ENCODE measurements around the gene TRAK2. TPM values are rescaled to one million over a fixed set of nuclear protein-coding genes. Genes with fewer than 3 reads are reported as not detected.
A peak's percentile ranks its signal among the peaks of the same experiment; 100 is the strongest.

Gene TRAK2
- total and polyA plus RNA-seq, 4 experiments from 2014 or later: 25.2 to 47.3 (median 43.7) TPM

DNA sequence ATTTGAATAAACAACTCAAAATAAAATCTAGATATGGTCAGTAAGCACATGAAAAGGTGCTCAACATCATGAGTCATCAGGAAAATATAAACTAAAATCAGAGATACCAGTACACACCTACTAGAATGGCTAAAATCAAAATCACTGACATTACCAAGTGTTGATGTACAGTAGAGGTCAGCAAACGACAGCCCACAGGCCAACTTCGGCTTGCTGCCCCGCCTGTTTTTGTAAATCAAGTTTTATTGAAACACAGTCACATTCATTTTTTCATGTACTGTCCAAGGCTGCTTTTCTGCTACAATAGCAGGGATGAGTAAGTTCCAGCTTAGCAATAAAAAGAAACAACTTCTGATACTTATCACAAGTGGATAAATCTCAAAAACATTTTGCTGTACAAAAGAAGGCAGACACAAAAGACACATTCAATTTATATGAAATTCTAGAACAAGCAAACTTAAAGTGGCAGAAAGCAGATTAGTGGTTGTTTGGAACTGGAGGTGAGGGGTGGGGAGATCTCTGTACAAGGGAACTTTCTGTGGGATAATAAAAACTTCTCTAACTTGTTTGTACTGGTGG, 32.1 kb downstream of the TRAK2 start:
- H3K36me3 Mint-ChIP-seq: peaks cover 2 to 15% of the 10 kb centered on the region in 2 donors
- no peaks in the 10 kb centered on the region for H3K27me3 Mint-ChIP-seq
- H3K9me3 ChIP-seq (ENCODE audit: control insufficient read depth in 1 of 2, low read length in 2 of 2): no peaks in the 10 kb centered on the region
- peak overlapping the region; percentile 31 to 91 (median 77) for H3K27ac Mint-ChIP-seq
- intact Hi-C loops (cut with micrococcal nuclease): no loop called here
- H3K4me1 ChIP-seq (ENCODE audit: insufficient read depth, low read length): peaks cover 57% of the 10 kb centered on the region
- DNase-seq: no peak
- POLR2A ChIA-PET (ENCODE audit: partially characterized antibody): no interaction called here
- H3K36me3 ChIP-seq (ENCODE audit: insufficient read depth, low read length): no peaks in the 10 kb centered on the region
- H3K4me3 Mint-ChIP-seq: no peak overlapping the region
- H3K4me3 ChIP-seq (ENCODE audit: low read length in 2 of 2): no peak overlapping the region
- H3K27me3 ChIP-seq (ENCODE audit: insufficient read depth, low read length): no peaks in the 10 kb centered on the region
- H3K9me3 Mint-ChIP-seq: no peaks in the 10 kb centered on the region
- CTCF ChIA-PET (ENCODE audit: partially characterized antibody): no interaction called here
- no peak overlapping the region for H3K27ac ChIP-seq (ENCODE audit: low read depth, low read length)
- peaks cover 33 to 54% (median 42%) of the 10 kb centered on the region in 4 donors for H3K4me1 Mint-ChIP-seq

GRCh38 chr2:201415149-201415548, 36.1 kb downstream of the TRAK2 start:
- ChIA-PET POLR2A (ENCODE audit: partially characterized antibody) (interaction anchor here (1.4 to 2.5 kb wide), 3 partner anchors 18 to 182 kb away, joined by 4 to 40 read pairs (median 6); partner anchors contain the start of genes STRADB and TRAK2), CTCF (ENCODE audit: partially characterized antibody) (interaction anchor here (2.0 kb wide), 1 partner anchor 183 kb away, joined by 7 read pairs; no protein-coding TSS in a partner anchor)
- peaks cover 19 to 20% of the 10 kb centered on the region in 2 donors for H3K36me3 Mint-ChIP-seq
- H3K27ac Mint-ChIP-seq: no peak overlapping the region
- Histone ChIP-seq H3K36me3 (ENCODE audit: insufficient read depth, low read length) (no peaks in the 10 kb centered on the region), H3K4me3 (ENCODE audit: low read length in 2 of 2) (no peak overlapping the region), H3K27ac (ENCODE audit: low read depth, low read length) (no peak overlapping the region), H3K4me1 (ENCODE audit: insufficient read depth, low read length) (peaks cover 58% of the 10 kb centered on the region), H3K27me3 (ENCODE audit: insufficient read depth, low read length) (no peaks in the 10 kb centered on the region), H3K9me3 (ENCODE audit: control insufficient read depth in 1 of 2, low read length in 2 of 2) (no peaks in the 10 kb centered on the region)
- H3K4me1 Mint-ChIP-seq: peaks cover 21 to 33% (median 24%) of the 10 kb centered on the region in 4 donors
- no peak overlapping the region for H3K4me3 Mint-ChIP-seq
- H3K27me3 Mint-ChIP-seq: no peaks in the 10 kb centered on the region
- no peaks in the 10 kb centered on the region for H3K9me3 Mint-ChIP-seq
- DNase-seq: no peak
- intact Hi-C loops (cut with micrococcal nuclease): loop anchor here (1.0 kb wide), 1 partner anchor 36 kb away; the partner anchor contains the start of genes STRADB and TRAK2

DNA sequence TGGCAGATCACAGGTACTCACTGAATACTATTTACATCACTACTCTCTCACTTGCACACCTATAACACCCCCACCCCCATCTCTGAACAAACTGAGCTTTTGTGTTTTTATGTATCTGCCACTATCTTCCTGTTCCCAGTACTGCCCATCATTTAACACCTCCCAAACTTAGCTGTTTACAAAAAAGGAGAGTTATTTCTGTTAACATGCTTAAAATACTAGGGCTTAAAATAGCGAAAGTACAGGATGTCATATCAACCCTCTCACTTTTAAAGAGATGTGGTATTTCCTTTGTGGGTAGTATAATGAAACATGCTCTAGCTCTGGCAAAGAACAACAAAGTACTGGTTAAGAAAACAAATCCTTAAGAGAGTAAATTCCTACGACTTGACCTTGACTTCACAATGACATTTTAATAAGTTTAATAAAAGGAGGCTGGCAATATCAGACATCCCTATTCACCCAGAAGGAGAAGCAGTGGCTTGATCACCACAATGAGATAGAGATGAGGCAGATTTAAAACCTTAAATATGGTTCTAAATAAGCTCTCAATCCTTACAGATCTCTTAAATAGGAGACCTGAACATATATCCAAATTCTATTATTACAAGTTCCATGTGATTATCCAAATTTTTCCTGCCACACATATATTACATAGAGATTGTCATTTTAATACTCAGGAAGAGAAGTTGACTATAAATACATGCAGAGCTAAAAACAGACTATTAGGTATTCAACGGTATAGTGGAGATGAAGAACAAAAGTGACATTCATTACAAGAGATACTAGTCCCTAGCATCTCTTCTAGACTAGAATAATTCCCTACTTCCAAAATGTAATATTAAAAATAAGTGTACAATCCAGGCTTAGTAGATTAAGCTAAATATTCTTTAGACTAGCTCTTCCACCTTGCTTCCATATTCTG, 36.9 kb downstream of the TRAK2 start:
- H3K4me1 ChIP-seq (ENCODE audit: insufficient read depth, low read length): peaks cover 50% of the 10 kb centered on the region
- H3K27ac ChIP-seq (ENCODE audit: low read depth, low read length): no peak overlapping the region

GRCh38 chr2:201413552-201413951, 37.7 kb downstream of the TRAK2 start:
- Histone ChIP-seq H3K36me3 (ENCODE audit: insufficient read depth, low read length) (no peaks in the 10 kb centered on the region), H3K4me1 (ENCODE audit: insufficient read depth, low read length) (peaks cover 42% of the 10 kb centered on the region), H3K27ac (ENCODE audit: low read depth, low read length) (no peak overlapping the region), H3K9me3 (ENCODE audit: control insufficient read depth in 1 of 2, low read length in 2 of 2) (no peaks in the 10 kb centered on the region), H3K27me3 (ENCODE audit: insufficient read depth, low read length) (no peaks in the 10 kb centered on the region), H3K4me3 (ENCODE audit: low read length in 2 of 2) (peak overlapping the region; percentile 11 to 29)
- no peaks in the 10 kb centered on the region for H3K9me3 Mint-ChIP-seq
- peak overlapping the region in 1 of 7 donors; percentile 18 for H3K27ac Mint-ChIP-seq
- no peak for DNase-seq
- POLR2A ChIA-PET (ENCODE audit: partially characterized antibody): interaction anchor here (1.4 to 2.5 kb wide), 6 partner anchors 18 to 180 kb away, joined by 3 to 40 read pairs (median 5); partner anchors contain the start of genes STRADB and TRAK2
- H3K4me3 Mint-ChIP-seq: no peak overlapping the region
- H3K4me1 Mint-ChIP-seq: peaks cover 5 to 25% (median 13%) of the 10 kb centered on the region in 4 donors
- intact Hi-C loops (cut with micrococcal nuclease): no loop called here
- H3K36me3 Mint-ChIP-seq: peaks cover 9 to 16% of the 10 kb centered on the region in 2 donors
- no peaks in the 10 kb centered on the region for H3K27me3 Mint-ChIP-seq
- CTCF ChIA-PET (ENCODE audit: partially characterized antibody): interaction anchor here (0.8 to 2.0 kb wide), 3 partner anchors 39 to 240 kb away, joined by 3 to 7 read pairs (median 3); no protein-coding TSS in a partner anchor

More for the DNA sequence above, 36.9 kb downstream of the TRAK2 start:
- H3K9me3 ChIP-seq (ENCODE audit: control insufficient read depth in 1 of 2, low read length in 2 of 2): no peaks in the 10 kb centered on the region
- DNase-seq: peak in 4 of 5 donors; percentile 28 to 43 (median 38)
- intact Hi-C loops (cut with micrococcal nuclease): loop anchor here (1.0 kb wide), 1 partner anchor 37 kb away; the partner anchor contains the start of genes STRADB and TRAK2
- H3K4me3 ChIP-seq (ENCODE audit: low read length in 2 of 2): peak overlapping the region; percentile 11 to 29
- Mint-ChIP-seq H3K27me3 (no peaks in the 10 kb centered on the region), H3K36me3 (peaks cover 14 to 16% of the 10 kb centered on the region in 2 donors), H3K27ac (no peak overlapping the region), H3K4me3 (no peak overlapping the region), H3K4me1 (peaks cover 13 to 30% (median 18%) of the 10 kb centered on the region in 4 donors), H3K9me3 (no peaks in the 10 kb centered on the region)
- no peaks in the 10 kb centered on the region for H3K27me3 ChIP-seq (ENCODE audit: insufficient read depth, low read length)
- ChIA-PET POLR2A (ENCODE audit: partially characterized antibody) (interaction anchor here (1.4 to 2.5 kb wide), 6 partner anchors 18 to 181 kb away, joined by 3 to 40 read pairs (median 5); partner anchors contain the start of genes STRADB and TRAK2), CTCF (ENCODE audit: partially characterized antibody) (interaction anchor here (0.7 to 2.0 kb wide), 5 partner anchors 13 to 240 kb away, joined by 3 to 7 read pairs (median 3); partner anchors contain the start of genes STRADB and TRAK2)
- H3K36me3 ChIP-seq (ENCODE audit: insufficient read depth, low read length): no peaks in the 10 kb centered on the region

DNA sequence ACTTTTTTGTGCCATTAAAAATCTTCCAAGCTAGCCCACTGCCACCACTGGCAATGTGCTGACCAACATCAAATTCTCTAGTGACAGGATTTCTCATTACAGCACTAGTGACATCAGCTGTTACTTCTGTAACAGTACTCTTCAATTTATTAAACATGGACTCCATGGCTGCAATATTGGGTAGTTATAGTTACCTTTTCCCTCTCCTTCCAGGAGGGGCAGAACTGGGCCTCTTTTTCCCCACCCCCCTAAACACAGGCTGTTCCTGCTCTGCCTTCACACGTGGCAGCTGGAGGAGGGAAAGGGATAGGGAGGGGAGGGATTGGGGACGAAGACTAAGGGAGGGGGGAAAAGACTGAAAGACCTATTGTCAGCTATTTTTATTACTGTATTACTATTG, 38.1 kb downstream of the TRAK2 start:
- H3K4me3 Mint-ChIP-seq: no peak overlapping the region
- H3K27me3 Mint-ChIP-seq: no peaks in the 10 kb centered on the region
- no peak overlapping the region for H3K27ac Mint-ChIP-seq

DNA sequence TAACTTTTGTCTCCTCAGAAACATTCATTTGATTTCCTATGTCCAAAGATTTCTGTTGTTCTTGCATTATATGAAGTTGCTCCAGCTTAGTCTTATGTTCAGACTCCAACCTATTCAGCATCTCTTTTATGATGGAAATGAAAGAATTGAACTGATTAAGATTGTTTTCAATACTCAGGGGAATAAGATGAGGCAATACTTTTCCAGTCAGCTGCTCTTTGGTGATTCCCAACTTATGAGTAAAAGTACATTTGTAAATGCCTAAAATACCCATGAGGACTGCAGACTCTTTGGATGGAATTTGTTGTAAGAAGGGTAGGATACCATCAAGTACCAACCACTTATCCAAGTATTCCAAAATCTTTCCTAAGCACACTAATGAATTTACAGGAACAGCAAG, 39.8 kb downstream of the TRAK2 start:
- intact Hi-C loops (cut with micrococcal nuclease): no loop called here
- Mint-ChIP-seq H3K27ac (peak overlapping the region in 3 of 7 donors; percentile 10 to 62 (median 43)), H3K27me3 (no peaks in the 10 kb centered on the region), H3K36me3 (peaks cover 19 to 24% of the 10 kb centered on the region in 2 donors), H3K9me3 (no peaks in the 10 kb centered on the region), H3K4me1 (peaks cover 10 to 39% (median 20%) of the 10 kb centered on the region in 4 donors), H3K4me3 (peak overlapping the region in 1 of 8 donors; percentile 35)
- peaks cover 51% of the 10 kb centered on the region for H3K4me1 ChIP-seq (ENCODE audit: insufficient read depth, low read length)
- no peak overlapping the region for H3K4me3 ChIP-seq (ENCODE audit: low read length in 2 of 2)
- H3K36me3 ChIP-seq (ENCODE audit: insufficient read depth, low read length): no peaks in the 10 kb centered on the region
- ChIA-PET CTCF (ENCODE audit: partially characterized antibody) (no interaction called here), POLR2A (ENCODE audit: partially characterized antibody) (interaction anchor here (0.9 kb wide), 1 partner anchor 40 kb away, joined by 3 read pairs; the partner anchor contains the start of genes STRADB and TRAK2)
- no peak for DNase-seq
- H3K27me3 ChIP-seq (ENCODE audit: insufficient read depth, low read length): no peaks in the 10 kb centered on the region
- H3K9me3 ChIP-seq (ENCODE audit: control insufficient read depth in 1 of 2, low read length in 2 of 2): no peaks in the 10 kb centered on the region
- no peak overlapping the region for H3K27ac ChIP-seq (ENCODE audit: low read depth, low read length)

More for the DNA sequence above, 38.1 kb downstream of the TRAK2 start:
- no peak overlapping the region for H3K4me3 ChIP-seq (ENCODE audit: low read length in 2 of 2)
- peaks cover 41% of the 10 kb centered on the region for H3K4me1 ChIP-seq (ENCODE audit: insufficient read depth, low read length)
- Mint-ChIP-seq H3K36me3 (peaks cover 9 to 16% of the 10 kb centered on the region in 2 donors), H3K4me1 (peaks cover 4 to 24% (median 13%) of the 10 kb centered on the region in 4 donors), H3K9me3 (no peaks in the 10 kb centered on the region)
- no peak overlapping the region for H3K27ac ChIP-seq (ENCODE audit: low read depth, low read length)
- DNase-seq: no peak
- ChIA-PET CTCF (ENCODE audit: partially characterized antibody) (interaction anchor here (2.0 kb wide), 1 partner anchor 181 kb away, joined by 7 read pairs; no protein-coding TSS in a partner anchor), POLR2A (ENCODE audit: partially characterized antibody) (interaction anchor here (1.4 to 2.5 kb wide), 2 partner anchors 35 to 38 kb away, joined by 3 to 40 read pairs; partner anchors contain the start of genes STRADB and TRAK2)
- H3K27me3 ChIP-seq (ENCODE audit: insufficient read depth, low read length): no peaks in the 10 kb centered on the region
- intact Hi-C loops (cut with micrococcal nuclease): no loop called here
- H3K36me3 ChIP-seq (ENCODE audit: insufficient read depth, low read length): no peaks in the 10 kb centered on the region
- no peaks in the 10 kb centered on the region for H3K9me3 ChIP-seq (ENCODE audit: control insufficient read depth in 1 of 2, low read length in 2 of 2)
